ENCODE results near the gene SMIM22.

- TF ChIP-seq CTCF (IDR thresholded peaks at IDR 0.05) = no peak
- no peak for TF ChIP-seq POLR2A (IDR thresholded peaks at IDR 0.05)
Measured at GRCh38 chr16:4830408-4830807, 35.2 kb downstream of the SMIM22 start.

All from Peyer's patch (tissue), 4 donors.